ENCODE results near the gene ZFX. TPM values are rescaled to one million over a fixed set of nuclear protein-coding genes. Genes with fewer than 3 reads are reported as not detected.

ZFX gene
- total and polyA plus RNA-seq, 2 of the 8 experiments (the other 6 are each of a cell fraction or from before 2014, with no cell fraction given): 2.8 to 22.0 TPM

GRCh38 chrX:24216037-24216436 is 66.5 kb downstream of the ZFX start (continued):
- TF ChIP-seq TCF12 (IDR thresholded peaks at IDR 0.05; ENCODE audit: low read depth, low read length) (no peak), POU5F1 (IDR thresholded peaks at IDR 0.05; ENCODE audit: low read depth, low read length) (no peak), CBX8 (IDR thresholded peaks at IDR 0.05; ENCODE audit: borderline replicate concordance, low read depth, low read length) (no peak)

Data from H1 (cell line).